Psoas muscle (tissue), 8 donors: ENCODE data around the gene COLEC11. TPM values are rescaled to one million over a fixed set of nuclear protein-coding genes. Genes with fewer than 3 reads are reported as not detected.

Experiments used
- ATAC-seq, 4 donors: fragments of 200-7000 bp; cut with Tn5 transposase; one replicate each; pipeline ENCODE4 v1.9.1; 2020; ENCODE audit warnings: moderate library complexity in 3 of 4, mild to moderate bottlenecking in 2 of 4
- DNase-seq, 2 donors: peaks; one replicate each; pipeline ENCODE4 v3.0.0-alpha.2; 2020
- H3K27ac ChIP-seq: fragments of 200-600 bp; one replicate; pipeline ENCODE4 v1.8.0; 2022
- H3K27me3 ChIP-seq, 3 donors: fragments of 200-600 bp in 1 of 3; one replicate each; pipeline versions ENCODE4 v1.6.1 to v1.8.0; 2013 to 2022; ENCODE audit warnings: low read length in 2 of 3, mild to moderate bottlenecking in 2 of 3, moderate library complexity in 1 of 3; ENCODE audit not compliant: insufficient read depth in 3 of 3
- H3K36me3 ChIP-seq, 2 donors: fragments of 200-600 bp in 1 of 2; one replicate each; pipeline versions ENCODE4 v1.6.1 to v1.8.0; 2013 to 2022; ENCODE audit warnings: low read depth in 1 of 2, mild to moderate bottlenecking in 1 of 2, moderate library complexity in 1 of 2; ENCODE audit not compliant: insufficient read depth in 1 of 2
- H3K4me1 ChIP-seq: fragments of 200-600 bp; one replicate; pipeline ENCODE4 v1.8.0; 2022
- H3K4me3 ChIP-seq: fragments of 200-600 bp; one replicate; pipeline ENCODE4 v1.8.0; 2022; ENCODE audit warnings: mild to moderate bottlenecking
- H3K9me3 ChIP-seq: fragments of 200-600 bp; one replicate; pipeline ENCODE4 v1.8.0; 2022
- WGBS, 3 donors: extraction: QIAGEN DNeasy Blood & Tissue Kit; methylation state at CpG; one replicate each; pipeline versions ENCODE4 v1.1.6 to v1.1.7; 2013; 5-methylcytosine and 5-hydroxymethylcytosine counted together
- intact Hi-C, 2 donors: fragments of 100-400 bp; cut with DNase I; formaldehyde crosslinking; loops; one replicate each; pipeline versions ENCODE4 v1.11.0 to v1.14.2; 2022
- polyA plus RNA-seq, 3 donors: library from polyadenylated mRNA; stranded (reverse); fragments of 200-250 nt; gene quantifications; one replicate each; pipeline ENCODE4 v1.2.3, GENCODE V29; 2013
- total RNA-seq, 4 donors: library from RNA; stranded (reverse); fragmentation: NEBNext Ultra II Directional in 2 of 4; extraction: Animal tissue kit (Norgen Biotek cat#: 25700) in 2 of 4; gene quantifications; one replicate each; pipeline versions ENCODE4 v1.2.1 to v1.2.4, GENCODE V29; 2021 to 2023
- TF ChIP-seq, protein P1 (sequence below): fragments of 200-600 bp; IDR thresholded peaks from one replicate; pipeline ENCODE4 v1.8.0; 2022; ENCODE audit warnings: antibody characterized with exemption
- donor health status: healthy with polysubstance abuse.
- donor health status: DM: no; HTN: no; CAD: no; lungs with moderate emphysema.
- donor health status: Bipolar disorder and iron deficiency.
- donor health status: healthy.
- donor health status: DM: yes; HTN: yes; CAD: no.
- donor health status: DM: no; HTN: no; CAD: no.
- donor health status: DM: no; HTN: no; CAD: no.
- donor health status: DM: yes; HTN: yes; CAD: no.

Gene COLEC11
- total and polyA plus RNA-seq, 7 donors: 0.22 to 1.0 (median 0.38) TPM; not detected in 1

DNA sequence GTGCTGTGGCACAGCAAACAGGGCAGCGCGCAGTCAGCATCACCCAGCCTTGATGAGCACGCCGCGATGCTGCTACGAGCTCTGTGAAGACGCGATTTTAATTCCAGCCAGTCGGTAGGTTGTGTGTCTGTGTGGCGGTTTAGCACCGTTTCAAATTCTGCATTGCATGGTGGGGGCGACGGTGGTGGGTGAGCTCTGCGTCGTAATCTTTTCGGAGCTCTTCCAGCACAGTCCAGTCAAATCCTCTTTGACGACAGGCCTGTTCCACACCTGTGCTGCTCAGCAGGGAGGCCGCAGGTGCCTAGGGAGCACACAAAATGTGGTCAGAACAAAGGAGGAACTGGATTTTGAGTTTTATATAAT lies 71.7 kb downstream of the COLEC11 start:
- Histone ChIP-seq H3K27me3 (peaks cover 0 to 2% (median 0%) of the 10 kb centered on the region in 3 donors), H3K4me1 (no peaks in the 10 kb centered on the region), H3K4me3 (no peak overlapping the region), H3K9me3 (no peaks in the 10 kb centered on the region), H3K27ac (no peak overlapping the region), H3K36me3 (no peaks in the 10 kb centered on the region)
- intact Hi-C loops: no loop called here
- DNase-seq (no peak), ATAC-seq (no peak)
- TF ChIP-seq, protein P1, sequence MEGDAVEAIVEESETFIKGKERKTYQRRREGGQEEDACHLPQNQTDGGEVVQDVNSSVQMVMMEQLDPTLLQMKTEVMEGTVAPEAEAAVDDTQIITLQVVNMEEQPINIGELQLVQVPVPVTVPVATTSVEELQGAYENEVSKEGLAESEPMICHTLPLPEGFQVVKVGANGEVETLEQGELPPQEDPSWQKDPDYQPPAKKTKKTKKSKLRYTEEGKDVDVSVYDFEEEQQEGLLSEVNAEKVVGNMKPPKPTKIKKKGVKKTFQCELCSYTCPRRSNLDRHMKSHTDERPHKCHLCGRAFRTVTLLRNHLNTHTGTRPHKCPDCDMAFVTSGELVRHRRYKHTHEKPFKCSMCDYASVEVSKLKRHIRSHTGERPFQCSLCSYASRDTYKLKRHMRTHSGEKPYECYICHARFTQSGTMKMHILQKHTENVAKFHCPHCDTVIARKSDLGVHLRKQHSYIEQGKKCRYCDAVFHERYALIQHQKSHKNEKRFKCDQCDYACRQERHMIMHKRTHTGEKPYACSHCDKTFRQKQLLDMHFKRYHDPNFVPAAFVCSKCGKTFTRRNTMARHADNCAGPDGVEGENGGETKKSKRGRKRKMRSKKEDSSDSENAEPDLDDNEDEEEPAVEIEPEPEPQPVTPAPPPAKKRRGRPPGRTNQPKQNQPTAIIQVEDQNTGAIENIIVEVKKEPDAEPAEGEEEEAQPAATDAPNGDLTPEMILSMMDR: no peak
- WGBS, 3 donors: 70 to 75% (median 71%) methylated on average over 18 of the region's 18 CpGs

DNA sequence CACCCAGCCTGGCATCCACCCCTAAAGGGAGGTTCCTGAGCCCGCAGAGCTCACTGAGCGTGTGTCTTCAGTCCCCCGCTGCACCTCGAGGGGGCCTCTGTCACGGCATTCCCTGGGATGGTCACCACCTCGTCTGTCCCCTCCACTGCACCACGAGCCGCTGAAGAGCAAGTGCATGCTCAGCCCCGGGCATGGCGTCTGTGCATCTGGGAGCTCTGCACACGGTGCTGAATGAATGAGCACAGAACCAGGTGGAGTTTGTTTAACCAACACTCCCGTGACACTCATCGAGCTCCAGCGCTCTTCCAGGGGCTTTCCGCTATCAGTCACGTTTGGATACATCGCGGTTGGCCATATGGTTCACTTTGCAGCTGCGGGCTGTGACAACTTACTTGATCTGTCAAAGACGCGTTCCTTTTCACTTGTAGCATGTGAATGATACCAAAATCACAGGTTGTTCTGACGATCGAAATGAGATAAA lies 72.3 kb downstream of the COLEC11 start:
- Histone ChIP-seq H3K27me3 (peaks cover 0 to 2% (median 0%) of the 10 kb centered on the region in 3 donors), H3K9me3 (no peaks in the 10 kb centered on the region), H3K4me1 (no peaks in the 10 kb centered on the region), H3K36me3 (no peaks in the 10 kb centered on the region), H3K27ac (no peak overlapping the region), H3K4me3 (no peak overlapping the region)
- intact Hi-C loops: no loop called here
- WGBS, 3 donors: 64 to 69% (median 66%) methylated on average over 23 of the region's 23 CpGs
- no peak for ATAC-seq
- DNase-seq: no peak
- TF ChIP-seq, protein P1: no peak

DNA sequence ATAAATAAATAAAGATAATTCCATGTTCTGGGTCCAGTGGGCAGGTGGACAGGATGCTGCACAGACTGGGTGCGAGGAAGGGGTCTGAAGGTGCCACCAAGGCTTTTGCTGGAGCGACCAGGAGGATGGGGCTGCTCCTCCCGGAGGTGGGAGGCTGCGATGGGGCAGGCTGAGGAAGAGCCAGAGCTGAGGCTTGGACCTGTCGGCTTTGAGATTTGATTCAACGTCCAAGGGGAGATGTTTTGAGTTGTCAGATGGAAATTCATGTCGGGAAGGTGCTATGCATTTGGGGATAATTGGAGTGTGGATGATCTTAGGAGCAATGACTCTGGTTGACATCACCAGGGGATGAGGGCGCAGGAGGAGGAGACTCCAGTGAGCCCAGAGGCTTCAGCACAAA lies 74.7 kb downstream of the COLEC11 start:
- intact Hi-C loops: no loop called here
- 82 to 91% (median 82%) methylated on average over 8 of the region's 8 CpGs for WGBS, 3 donors
- no peak for DNase-seq
- ATAC-seq: no peak
- Histone ChIP-seq H3K4me3 (no peak overlapping the region), H3K9me3 (no peaks in the 10 kb centered on the region), H3K27ac (no peak overlapping the region), H3K36me3 (no peaks in the 10 kb centered on the region), H3K27me3 (peaks cover 0 to 2% (median 0%) of the 10 kb centered on the region in 3 donors), H3K4me1 (no peaks in the 10 kb centered on the region)
- TF ChIP-seq, protein P1: no peak

DNA sequence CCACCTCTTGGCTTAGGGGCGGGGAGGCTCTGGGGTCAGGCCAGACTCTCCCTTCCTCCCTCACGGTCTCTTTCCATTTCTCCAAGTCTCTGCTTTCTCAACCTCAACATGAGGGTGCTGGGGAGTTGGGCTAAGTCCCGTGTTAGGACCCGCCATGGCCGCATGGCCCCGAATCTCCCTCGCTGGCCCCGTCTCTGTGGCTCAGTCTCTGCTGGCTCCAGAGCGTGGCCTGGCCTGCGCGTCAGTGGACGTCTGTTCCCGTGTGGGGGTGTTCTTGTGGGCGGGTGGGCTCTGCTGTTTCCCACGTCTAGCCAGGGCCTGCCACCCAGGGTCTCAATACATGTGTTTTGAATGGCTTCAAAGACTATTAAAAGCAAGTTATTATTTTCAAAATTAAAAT lies 75.5 kb downstream of the COLEC11 start:
- Histone ChIP-seq H3K27ac (no peak overlapping the region), H3K36me3 (no peaks in the 10 kb centered on the region), H3K9me3 (no peaks in the 10 kb centered on the region), H3K4me3 (no peak overlapping the region), H3K4me1 (no peaks in the 10 kb centered on the region), H3K27me3 (peaks cover 0 to 2% (median 0%) of the 10 kb centered on the region in 3 donors)
- ATAC-seq (no peak), DNase-seq (no peak)
- intact Hi-C loops: no loop called here
- TF ChIP-seq, protein P1: no peak
- WGBS, 3 donors: 89 to 91% (median 90%) methylated on average over 13 to 15 of the region's 15 CpGs

DNA sequence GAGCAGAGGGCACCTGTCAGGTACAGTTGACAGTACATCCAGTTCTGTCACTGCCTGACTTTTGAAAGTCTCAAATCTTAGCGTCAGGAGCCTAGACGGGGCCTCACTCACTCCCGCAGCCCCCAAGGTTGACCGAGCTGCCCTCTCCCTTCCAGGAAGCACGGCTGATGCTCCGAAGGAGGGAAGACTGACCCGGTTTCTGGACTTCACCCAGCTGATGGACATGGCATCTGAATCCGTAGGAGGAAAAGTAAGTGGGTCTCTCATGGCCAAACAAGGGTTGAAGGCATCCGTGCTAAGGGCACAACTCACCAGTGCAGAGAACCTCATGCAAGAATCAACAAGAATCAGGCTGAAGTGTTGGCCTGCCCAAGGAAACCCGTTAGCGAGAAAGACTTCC lies 76.0 kb downstream of the COLEC11 start:
- no peak overlapping the region for H3K4me3 ChIP-seq
- no peaks in the 10 kb centered on the region for H3K4me1 ChIP-seq
- no peaks in the 10 kb centered on the region for H3K9me3 ChIP-seq
- TF ChIP-seq, protein P1: no peak
- no peaks in the 10 kb centered on the region for H3K36me3 ChIP-seq
- no peak for DNase-seq
- peaks cover 0 to 2% (median 0%) of the 10 kb centered on the region in 3 donors for H3K27me3 ChIP-seq
- intact Hi-C loops: no loop called here
- no peak overlapping the region for H3K27ac ChIP-seq
- 79 to 86% (median 83%) methylated on average over 11 of the region's 11 CpGs for WGBS, 3 donors
- ATAC-seq: no peak
